ENCODE results near the gene HOXA7.
A peak's percentile ranks its signal among the peaks of the same experiment; 100 is the strongest.

Gene HOXA7

GRCh38 chr7:27185013-27185853, 28.8 kb upstream of the HOXA7 start, which contains the start of gene HOXA11 (continued):
- TF ChIP-seq PATZ1 (tag by site-specific recombination; IDR thresholded peaks at IDR 0.05) (peak; percentile 94), ZSCAN4 (tag by site-specific recombination; IDR thresholded peaks at IDR 0.05) (no peak), ZNF585B (tag by site-specific recombination; IDR thresholded peaks at IDR 0.05) (no peak), ZNF394 (tag by site-specific recombination; IDR thresholded peaks at IDR 0.05; ENCODE audit: borderline replicate concordance) (peak; percentile 68; the same call in 1 of the 2 replicates), ZNF341 (tag by site-specific recombination; IDR thresholded peaks at IDR 0.05; ENCODE audit: low read depth) (peak; percentile 93), ZNF155 (tag by site-specific recombination; IDR thresholded peaks at IDR 0.05) (no peak), EGR2 (tag by site-specific recombination; IDR thresholded peaks at IDR 0.05; ENCODE audit: low read depth) (no peak), REST (tag by site-specific recombination; IDR thresholded peaks at IDR 0.05) (no peak), SP2 (tag by site-specific recombination; IDR thresholded peaks at IDR 0.05) (no peak), KLF9 (tag by site-specific recombination; IDR thresholded peaks at IDR 0.05; ENCODE audit: low read depth) (no peak), FEZF1 (tag by site-specific recombination; IDR thresholded peaks at IDR 0.05) (no peak; the same call in 1 of the 2 replicates), RBAK (tag by site-specific recombination; IDR thresholded peaks at IDR 0.05) (no peak), ZNF704 (tag by site-specific recombination; IDR thresholded peaks at IDR 0.05) (no peak), ZNF518A (tag by site-specific recombination; conservative IDR thresholded peaks at IDR 0.05; ENCODE audit: low read depth) (0 out of 2 replicates have a peak, but pooled peaks have one; percentile 19), ZNF239 (tag by site-specific recombination; IDR thresholded peaks at IDR 0.05) (no peak), ZNF138 (tag by site-specific recombination; IDR thresholded peaks at IDR 0.05; ENCODE audit: borderline replicate concordance) (no peak), ZNF169 (tag by site-specific recombination; IDR thresholded peaks at IDR 0.05) (no peak), ZNF791 (tag by site-specific recombination; IDR thresholded peaks at IDR 0.05) (no peak), ZNF10 (tag by site-specific recombination; IDR thresholded peaks at IDR 0.05) (0 out of 2 replicates have a peak, but pooled peaks have one; percentile 6), ZSCAN23 (tag by site-specific recombination; IDR thresholded peaks at IDR 0.05) (no peak), ZNF146 (tag by site-specific recombination; IDR thresholded peaks at IDR 0.05) (0 out of 2 replicates have a peak, but pooled peaks have one; percentile 8), SP3 (tag by site-specific recombination; IDR thresholded peaks at IDR 0.05) (no peak), ZNF391 (tag by site-specific recombination; IDR thresholded peaks at IDR 0.05; ENCODE audit: borderline replicate concordance, low read depth) (no peak), ZNF37A (tag by site-specific recombination; IDR thresholded peaks at IDR 0.05) (no peak), ZNF26 (tag by site-specific recombination; IDR thresholded peaks at IDR 0.05) (no peak)
